IMR-90 (cell line): ENCODE measurements around the gene MKS1. TPM values are rescaled to one million over a fixed set of nuclear protein-coding genes. Genes with fewer than 3 reads are reported as not detected.

Source experiments
- ATAC-seq: fragments of 200-7000 bp; cut with Tn5 transposase; 2 replicates; pipeline ENCODE4 v1.9.1; 2020; ENCODE audit warnings: low read depth, mild to moderate bottlenecking, moderate library complexity
- BruUV-seq: library from RNA; stranded (reverse); fragments of 400-500 nt; replicated peaks from 2 replicates; lab custom pipeline; 2021; lab: Mats Ljungman, UMichigan
- CTCF ChIA-PET: fragments of 300-600 bp; formaldehyde crosslinking; extraction: SDS; loops from one replicate; lab custom pipeline; 2021; ENCODE audit warnings: antibody characterized with exemption; lab: Yijun Ruan, JAX
- POLR2A ChIA-PET: fragments of 300-600 bp; sonication (Branson Sonifier 250); formaldehyde crosslinking; loops from one replicate; lab custom pipeline; 2022; ENCODE audit warnings: antibody characterized with exemption; ENCODE audit not compliant: unreplicated experiment; lab: Charles Lee
- DNase-seq: peaks from one replicate; pipeline ENCODE4 v3.0.0; 2013
- H2AFZ ChIP-seq: replicated peaks from 2 replicates; pipeline ENCODE3; 2013; ENCODE audit warnings: low read length, mild to moderate bottlenecking; ENCODE audit not compliant: poor library complexity
- H2AK5ac ChIP-seq: 2 replicates; pipeline ENCODE4 v1.6.1; 2013; ENCODE audit warnings: low read depth, low read length, inconsistent platforms
- H2AK9ac ChIP-seq: replicated peaks from 2 replicates; pipeline ENCODE3; 2013; ENCODE audit warnings: mild to moderate bottlenecking, low read depth, low read length, moderate library complexity; ENCODE audit not compliant: poor library complexity
- H2BK120ac ChIP-seq: 2 replicates; pipeline ENCODE4 v1.6.1; 2013; ENCODE audit warnings: low read depth, low read length, inconsistent platforms
- H2BK15ac ChIP-seq: 3 replicates; pipeline ENCODE4 v1.6.1; 2013; ENCODE audit warnings: low read depth, low read length, inconsistent platforms
- H2BK20ac ChIP-seq: 2 replicates; pipeline ENCODE4 v1.6.1; 2013; ENCODE audit warnings: low read depth, mild to moderate bottlenecking, inconsistent platforms, low read length, moderate library complexity
- H2BK5ac ChIP-seq: 2 replicates; pipeline ENCODE4 v1.6.1; 2013; ENCODE audit warnings: mild to moderate bottlenecking, low read depth, low read length, inconsistent platforms; ENCODE audit not compliant: poor library complexity, severe bottlenecking
- H3K14ac ChIP-seq: replicated peaks from 2 replicates; pipeline ENCODE4 v1.6.1; 2013; ENCODE audit warnings: low read depth, low read length, inconsistent platforms
- H3K18ac ChIP-seq: 2 replicates; pipeline ENCODE4 v1.6.1; 2013; ENCODE audit warnings: low read depth, low read length, control low read depth
- H3K23ac ChIP-seq: 2 replicates; pipeline ENCODE4 v1.6.1; 2013; ENCODE audit warnings: low read depth, low read length, inconsistent platforms
- H3K27ac ChIP-seq: 2 replicates; pipeline ENCODE4 v1.5.1; 2013; ENCODE audit warnings: mild to moderate bottlenecking, control low read depth, low read length; ENCODE audit not compliant: insufficient read depth
- H3K27me3 ChIP-seq: 2 replicates; pipeline ENCODE4 v1.6.1; 2013; ENCODE audit warnings: low read length; ENCODE audit not compliant: control insufficient read depth, insufficient read depth
- H3K36me3 ChIP-seq: 2 replicates; pipeline ENCODE4 v1.6.1; 2013; ENCODE audit warnings: low read length, mixed read lengths; ENCODE audit not compliant: control insufficient read depth, insufficient read depth
- H3K4ac ChIP-seq: 2 replicates; pipeline ENCODE4 v1.6.1; 2013; ENCODE audit warnings: low read depth, low read length, inconsistent platforms
- H3K4me1 ChIP-seq: 2 replicates; pipeline ENCODE4 v1.6.1; 2013; ENCODE audit warnings: low read length, mixed read lengths; ENCODE audit not compliant: control insufficient read depth, insufficient read depth
- H3K4me2 ChIP-seq: 2 replicates; pipeline ENCODE4 v1.6.1; 2013; ENCODE audit warnings: low read depth, mild to moderate bottlenecking, control low read depth, low read length, moderate library complexity
- H3K4me3 ChIP-seq: 2 replicates; pipeline ENCODE4 v1.5.1; 2013; ENCODE audit warnings: low read depth, mild to moderate bottlenecking, control low read depth, low read length, moderate library complexity; ENCODE audit not compliant: insufficient read depth
- H3K56ac ChIP-seq: 2 replicates; pipeline ENCODE4 v1.6.1; 2013; ENCODE audit warnings: low read length, inconsistent platforms; ENCODE audit not compliant: insufficient read depth; ENCODE audit errors: extremely low read depth
- H3K79me1 ChIP-seq, 2 experiments: 2 replicates each; pipeline ENCODE4 v1.6.1; 2013; ENCODE audit warnings: low read length in 2 of 2, inconsistent platforms in 1 of 2, low read depth in 1 of 2
- H3K9ac ChIP-seq: 2 replicates; pipeline ENCODE4 v1.6.1; 2013; ENCODE audit warnings: low read depth, low read length, control low read depth
- H3K9me1 ChIP-seq: 2 replicates; pipeline ENCODE4 v1.6.1; 2013; ENCODE audit warnings: low read length, inconsistent platforms; ENCODE audit not compliant: insufficient read depth
- H3K9me3 ChIP-seq: 2 replicates; pipeline ENCODE4 v1.6.1; 2013; ENCODE audit warnings: low read length; ENCODE audit not compliant: control insufficient read depth, insufficient read depth
- H4K20me1 ChIP-seq: 2 replicates; pipeline ENCODE4 v1.6.1; 2013; ENCODE audit warnings: low read length, inconsistent platforms; ENCODE audit not compliant: insufficient read depth
- H4K5ac ChIP-seq: 2 replicates; pipeline ENCODE4 v1.6.1; 2013; ENCODE audit warnings: mild to moderate bottlenecking, low read depth, low read length, control low read depth
- H4K8ac ChIP-seq, 2 experiments: 2 replicates each; pipeline ENCODE4 v1.6.1; 2013; ENCODE audit warnings: low read depth in 2 of 2, low read length in 2 of 2, control low read depth in 1 of 2, inconsistent platforms in 1 of 2
- H4K91ac ChIP-seq: 2 replicates; pipeline ENCODE4 v1.6.1; 2013; ENCODE audit warnings: low read depth, low read length, inconsistent platforms; ENCODE audit not compliant: insufficient read depth
- BHLHE40 ChIP-seq: fragments of 150-350 bp; IDR thresholded peaks from 2 replicates; pipeline ENCODE4 v1.6.1; 2016; ENCODE audit warnings: mild to moderate bottlenecking, low read depth, low read length
- ELK1 ChIP-seq: fragments of 150-350 bp; IDR thresholded peaks from 2 replicates; pipeline ENCODE4 v1.6.1; 2016; ENCODE audit warnings: low read depth, mild to moderate bottlenecking, low read length, moderate library complexity, borderline replicate concordance
- MAZ ChIP-seq: IDR thresholded peaks from 2 replicates; pipeline ENCODE4 v1.6.1; 2012; ENCODE audit warnings: low read depth, mild to moderate bottlenecking, low read length, improper control_type of control experiment, moderate library complexity, borderline replicate concordance
- RCOR1 ChIP-seq: IDR thresholded peaks from 2 replicates; pipeline ENCODE4 v1.6.1; 2012; ENCODE audit warnings: mild to moderate bottlenecking, low read length, improper control_type of control experiment; ENCODE audit not compliant: insufficient replicate concordance
- RFX5 ChIP-seq: IDR thresholded peaks from 2 replicates; pipeline ENCODE4 v1.8.0; 2012; ENCODE audit warnings: low read depth, mild to moderate bottlenecking, low read length, moderate library complexity
- WGBS, 2 experiments: methylation state at CpG; one replicate each; pipeline versions ENCODE4 v1.1.5 to v1.1.7; 2013; ENCODE audit warnings: missing lambda C conversion rate in 2 of 2; ENCODE audit not compliant: insufficient read length in 1 of 2; ENCODE audit errors: extremely low coverage in 2 of 2; 5-methylcytosine and 5-hydroxymethylcytosine counted together
- dilution Hi-C: fragments of 300-500 bp; cut with HindIII; formaldehyde crosslinking; loops from one replicate; pipeline ENCODE4 v1.14.3; 2018; ENCODE audit warnings: low sequenced_read_pairs; ENCODE audit not compliant: unreplicated experiment
- in situ Hi-C: fragments of 300-500 bp; cut with MboI; formaldehyde crosslinking; loops from 3 replicates; pipeline ENCODE4 v1.14.3; 2019; ENCODE audit warnings: low sequenced_read_pairs, inconsistent platforms, mixed read lengths
- intact Hi-C: fragments of 100-400 bp; cut with micrococcal nuclease; formaldehyde crosslinking; loops from 2 replicates; pipeline ENCODE4 v1.10.0; 2022
- polyA plus RNA-seq, 3 experiments: library from polyadenylated mRNA; depleted of rRNA; stranded (reverse); fragments of >200 nt; gene quantifications; 2 replicates each; pipeline ENCODE4 v1.2.3, GENCODE V29; 2012; ENCODE audit warnings: low replicate concordance in 1 of 3
- total RNA-seq: library from RNA; depleted of rRNA; stranded (reverse); fragments of >200 nt; gene quantifications from 2 replicates; pipeline ENCODE4 v1.2.3, GENCODE V29; 2012

The MKS1 gene
- total and polyA plus RNA-seq, 2 of the 4 experiments (the other 2 are of a cell fraction) = 11.5 to 13.2 TPM

- in situ Hi-C loops = no loop called here
- DNase-seq (no peak), ATAC-seq (no peak)
- BruUV-seq = no TSS peak
- ChIA-PET POLR2A (no interaction called here), CTCF (no interaction called here)
- Histone ChIP-seq H2BK20ac (no peak overlapping the region), H3K9me1 (no peaks in the 10 kb centered on the region), H4K5ac (no peak overlapping the region), H3K9ac (no peak overlapping the region), H3K9me3 (no peaks in the 10 kb centered on the region), H4K8ac (no peak overlapping the region), H3K56ac (no peak overlapping the region), H2AK5ac (no peak overlapping the region), H2AK9ac (no peak overlapping the region), H2BK5ac (no peak overlapping the region), H3K79me1 (no peaks in the 10 kb centered on the region), H4K20me1 (no peaks in the 10 kb centered on the region), H2BK15ac (no peak overlapping the region), H3K14ac (no peak overlapping the region), H3K36me3 (peaks cover 19% of the 10 kb centered on the region), H3K27me3 (no peaks in the 10 kb centered on the region), H3K4me3 (no peak overlapping the region), H3K23ac (no peak overlapping the region), H3K4me1 (no peaks in the 10 kb centered on the region), H2AFZ (no peak overlapping the region), H4K91ac (no peak overlapping the region), H3K18ac (no peak overlapping the region), H2BK120ac (no peak overlapping the region), H3K4ac (no peak overlapping the region), H3K27ac (no peak overlapping the region), H3K4me2 (no peak overlapping the region)
- TF ChIP-seq MAZ = no peak
- no peak for TF ChIP-seq RCOR1
- no peak for TF ChIP-seq ELK1
- no peak for TF ChIP-seq RFX5
- no peak for TF ChIP-seq BHLHE40
- 63% methylated on average over 2 of the region's 11 CpGs; no CpG with 5 or more reads in 1 of the 2 experiments for WGBS, 2 experiments
- intact Hi-C loops = no loop called here
- dilution Hi-C loops = no loop called here
These were observed 13.1 kb downstream of the MKS1 start for GRCh38 chr17:58205936-58206335.
